ENCODE data around the gene GOLT1A.
"Not testable (repeated sequence)": the region's sequence is repeated elsewhere in the genome, so short reads cannot be mapped to it uniquely, and the experiment has no call there.

The GOLT1A gene

GRCh38 chr1:204246876-204247275 is 33.1 kb upstream of the GOLT1A start:
- TF ChIP-seq CTCF (IDR thresholded peaks at IDR 0.05; ENCODE audit: low read depth, low read length) = no peak
- no peak for DNase-seq (ENCODE audit: extremely low read depth, low read depth)

GRCh38 chr1:204242920-204243319 is 29.1 kb upstream of the GOLT1A start:
- no peak for DNase-seq (ENCODE audit: extremely low read depth, low read depth)

GRCh38 chr1:204241914-204242313 is 28.1 kb upstream of the GOLT1A start:
- DNase-seq (ENCODE audit: extremely low read depth, low read depth) = no peak
- TF ChIP-seq CTCF (IDR thresholded peaks at IDR 0.05; ENCODE audit: low read depth, low read length) = no peak

More at GRCh38 chr1:204242920-204243319, 29.1 kb upstream of the GOLT1A start:
- TF ChIP-seq CTCF (IDR thresholded peaks at IDR 0.05; ENCODE audit: low read depth, low read length) = no peak

GRCh38 chr1:204241050-204241449 is 27.3 kb upstream of the GOLT1A start:
- no peak for DNase-seq (ENCODE audit: extremely low read depth, low read depth)
- no peak for TF ChIP-seq CTCF (IDR thresholded peaks at IDR 0.05; ENCODE audit: low read depth, low read length)

GRCh38 chr1:204240233-204240632 is 26.4 kb upstream of the GOLT1A start:
- no peak for DNase-seq (ENCODE audit: extremely low read depth, low read depth)
- no peak for TF ChIP-seq CTCF (IDR thresholded peaks at IDR 0.05; ENCODE audit: low read depth, low read length)

GRCh38 chr1:204239401-204239800 is 25.6 kb upstream of the GOLT1A start:
- DNase-seq (ENCODE audit: extremely low read depth, low read depth) = not testable (repeated sequence)

- DNase-seq (ENCODE audit: extremely low read depth, low read depth) = not testable (repeated sequence)
These were observed 24.7 kb upstream of the GOLT1A start for GRCh38 chr1:204238520-204238919.

GRCh38 chr1:204237515-204237914 is 23.7 kb upstream of the GOLT1A start:
- DNase-seq (ENCODE audit: extremely low read depth, low read depth) = not testable (repeated sequence)

GRCh38 chr1:204232526-204232925 is 18.7 kb upstream of the GOLT1A start:
- peak; percentile 19 for DNase-seq (ENCODE audit: extremely low read depth, low read depth)
- no peak for TF ChIP-seq CTCF (IDR thresholded peaks at IDR 0.05; ENCODE audit: low read depth, low read length)
